Thymus (tissue), 11 donors: Measurements from ENCODE around the gene TMEM213. TPM values are rescaled to one million over a fixed set of nuclear protein-coding genes. Genes with fewer than 3 reads are reported as not detected.

Source experiments
- DNase-seq, 9 donors: peaks; one replicate each; pipeline ENCODE4 v3.0.0-alpha.2; 2013; ENCODE audit warnings: low spot score in 9 of 9, low read depth in 6 of 9, missing footprints in 1 of 9
- H3K27ac ChIP-seq, 2 donors: one replicate each; pipeline ENCODE4 v1.5.1; 2013; ENCODE audit warnings: control low read depth in 1 of 2, low read depth in 1 of 2, low read length in 1 of 2, mild to moderate bottlenecking in 1 of 2, moderate library complexity in 1 of 2
- H3K27me3 ChIP-seq, 2 donors: one replicate each; pipeline ENCODE4 v1.5.1; 2013; ENCODE audit warnings: low read length in 1 of 2; ENCODE audit not compliant: control insufficient read depth in 2 of 2, insufficient read depth in 1 of 2
- H3K36me3 ChIP-seq, 2 donors: one replicate each; pipeline ENCODE4 v1.5.1; 2013; ENCODE audit warnings: low read length in 1 of 2, mild to moderate bottlenecking in 1 of 2, moderate library complexity in 1 of 2; ENCODE audit not compliant: control insufficient read depth in 2 of 2, insufficient read depth in 2 of 2
- H3K4me1 ChIP-seq, 2 donors: one replicate each; pipeline ENCODE4 v1.5.1; 2013; ENCODE audit warnings: low read length in 2 of 2; ENCODE audit not compliant: control insufficient read depth in 2 of 2, insufficient read depth in 2 of 2
- H3K4me3 ChIP-seq, 2 donors: one replicate each; pipeline ENCODE4 v1.5.1; 2013; ENCODE audit warnings: low read length in 2 of 2, control low read depth in 1 of 2, mild to moderate bottlenecking in 1 of 2
- H3K9me3 ChIP-seq, 2 donors: one replicate each; pipeline ENCODE4 v1.5.1; 2013; ENCODE audit warnings: low read length in 1 of 2, mild to moderate bottlenecking in 1 of 2; ENCODE audit not compliant: control insufficient read depth in 2 of 2, insufficient read depth in 1 of 2
- WGBS: extraction: QIAGEN DNeasy Blood & Tissue Kit; methylation state at CpG from one replicate; pipeline ENCODE4 v1.1.7; 2013; 5-methylcytosine and 5-hydroxymethylcytosine counted together
- polyA plus RNA-seq: library from polyadenylated mRNA; stranded (reverse); fragments of 200-250 nt; gene quantifications from one replicate; pipeline ENCODE4 v1.2.3, GENCODE V29; 2013
- total RNA-seq: library from RNA; stranded (reverse); fragments of 120-200 nt; gene quantifications from one replicate; pipeline ENCODE4 v1.2.4, GENCODE V29; 2013
- donor health status: healthy.

The TMEM213 gene
- total and polyA plus RNA-seq, 2 donors = 0.05 to 0.25 TPM

- H3K27ac ChIP-seq = no peak overlapping the region
- peaks cover 0 to 3% of the 10 kb centered on the region in 2 donors for H3K9me3 ChIP-seq
- DNase-seq = no peak
- peaks cover 4 to 6% of the 10 kb centered on the region in 2 donors for H3K4me1 ChIP-seq
- no peaks in the 10 kb centered on the region for H3K36me3 ChIP-seq
- no peaks in the 10 kb centered on the region for H3K27me3 ChIP-seq
- no peak overlapping the region for H3K4me3 ChIP-seq
- WGBS = 97% methylated on average over 9 of the region's 9 CpGs
Measured at GRCh38 chr7:138863931-138864330, 66.1 kb downstream of the TMEM213 start.

- 98% methylated on average over 3 of the region's 3 CpGs for WGBS
- Histone ChIP-seq H3K9me3 (peaks cover 0 to 3% of the 10 kb centered on the region in 2 donors), H3K27ac (no peak overlapping the region), H3K36me3 (no peaks in the 10 kb centered on the region), H3K4me1 (peaks cover 4 to 6% of the 10 kb centered on the region in 2 donors), H3K27me3 (no peaks in the 10 kb centered on the region), H3K4me3 (no peak overlapping the region)
- DNase-seq = no peak
Measured at GRCh38 chr7:138864667-138865066, 66.9 kb downstream of the TMEM213 start.

DNA sequence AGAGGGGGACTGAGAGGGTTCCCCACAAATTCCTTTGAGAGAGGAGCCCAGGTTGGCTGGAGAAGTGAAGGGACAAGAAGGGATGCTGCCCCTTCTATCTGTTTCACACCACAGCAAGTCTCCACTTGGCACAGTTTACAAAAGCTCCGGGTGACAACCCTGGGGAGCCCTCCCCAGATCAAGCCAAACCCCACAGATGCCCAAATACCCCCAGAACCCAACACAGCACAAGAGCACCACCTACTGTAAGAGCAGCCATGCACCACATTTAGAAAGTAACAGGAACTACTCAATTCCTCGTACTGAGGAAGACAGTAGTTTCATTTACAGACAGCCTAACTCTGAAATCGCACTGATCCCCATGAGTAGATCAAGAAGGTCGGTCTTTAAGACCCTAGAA is 68.0 kb downstream of the TMEM213 start:
- peak; percentile 18 to 82 (median 52) for DNase-seq
- Histone ChIP-seq H3K4me3 (no peak overlapping the region), H3K4me1 (peaks cover 4 to 6% of the 10 kb centered on the region in 2 donors), H3K36me3 (no peaks in the 10 kb centered on the region), H3K27ac (no peak overlapping the region), H3K27me3 (no peaks in the 10 kb centered on the region), H3K9me3 (peaks cover 0 to 3% of the 10 kb centered on the region in 2 donors)
- whole genome bisulfite sequencing = 60% methylated on average over 4 of the region's 4 CpGs

DNA sequence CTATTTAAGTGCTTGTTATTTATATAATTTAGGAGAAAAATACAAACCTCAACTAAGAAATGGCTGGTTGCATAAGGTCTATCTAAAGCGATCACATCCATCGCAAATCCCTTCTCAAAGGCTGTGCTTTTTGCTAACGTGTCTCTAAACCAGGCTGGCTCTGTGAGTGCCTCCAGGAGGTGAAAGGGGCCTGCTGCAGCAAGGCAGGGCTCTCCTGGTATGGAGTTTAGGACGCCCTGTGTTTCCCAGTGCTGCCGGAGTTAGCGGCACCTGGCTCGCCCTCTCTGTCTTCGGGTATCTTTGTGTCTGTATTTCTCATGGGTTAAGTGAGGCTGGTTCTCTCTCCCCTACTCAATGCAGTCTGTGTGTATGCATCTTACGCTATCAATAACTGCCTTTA is 68.6 kb downstream of the TMEM213 start:
- WGBS = 97% methylated on average over 9 of the region's 9 CpGs
- DNase-seq = no peak
- H3K4me1 ChIP-seq = peaks cover 4 to 6% of the 10 kb centered on the region in 2 donors
- H3K27ac ChIP-seq = no peak overlapping the region
- peaks cover 0 to under 1% of the 10 kb centered on the region in 2 donors for H3K9me3 ChIP-seq
- H3K27me3 ChIP-seq = no peaks in the 10 kb centered on the region
- no peaks in the 10 kb centered on the region for H3K36me3 ChIP-seq
- no peak overlapping the region for H3K4me3 ChIP-seq

- Histone ChIP-seq H3K9me3 (no peaks in the 10 kb centered on the region), H3K27ac (no peak overlapping the region), H3K27me3 (no peaks in the 10 kb centered on the region), H3K36me3 (no peaks in the 10 kb centered on the region), H3K4me3 (no peak overlapping the region), H3K4me1 (peaks cover 4 to 6% of the 10 kb centered on the region in 2 donors)
- WGBS = 98% methylated on average over 19 of the region's 19 CpGs
- no peak for DNase-seq
Measured at GRCh38 chr7:138867744-138868143, 70.0 kb downstream of the TMEM213 start.

- H3K27ac ChIP-seq = no peak overlapping the region
- H3K36me3 ChIP-seq = no peaks in the 10 kb centered on the region
- no peak overlapping the region for H3K4me3 ChIP-seq
- no peaks in the 10 kb centered on the region for H3K9me3 ChIP-seq
- no peak for DNase-seq
- H3K4me1 ChIP-seq = peaks cover 4 to 6% of the 10 kb centered on the region in 2 donors
- 97% methylated on average over 14 of the region's 14 CpGs for WGBS
- H3K27me3 ChIP-seq = no peaks in the 10 kb centered on the region
Measured at GRCh38 chr7:138868711-138869110, 70.9 kb downstream of the TMEM213 start.

- Histone ChIP-seq H3K9me3 (no peaks in the 10 kb centered on the region), H3K36me3 (no peaks in the 10 kb centered on the region), H3K27me3 (no peaks in the 10 kb centered on the region), H3K4me3 (no peak overlapping the region), H3K27ac (no peak overlapping the region), H3K4me1 (peaks cover 4 to 6% of the 10 kb centered on the region in 2 donors)
- DNase-seq = no peak
- WGBS = 98% methylated on average over 30 of the region's 30 CpGs
Measured at GRCh38 chr7:138869353-138869752, 71.6 kb downstream of the TMEM213 start.

DNA sequence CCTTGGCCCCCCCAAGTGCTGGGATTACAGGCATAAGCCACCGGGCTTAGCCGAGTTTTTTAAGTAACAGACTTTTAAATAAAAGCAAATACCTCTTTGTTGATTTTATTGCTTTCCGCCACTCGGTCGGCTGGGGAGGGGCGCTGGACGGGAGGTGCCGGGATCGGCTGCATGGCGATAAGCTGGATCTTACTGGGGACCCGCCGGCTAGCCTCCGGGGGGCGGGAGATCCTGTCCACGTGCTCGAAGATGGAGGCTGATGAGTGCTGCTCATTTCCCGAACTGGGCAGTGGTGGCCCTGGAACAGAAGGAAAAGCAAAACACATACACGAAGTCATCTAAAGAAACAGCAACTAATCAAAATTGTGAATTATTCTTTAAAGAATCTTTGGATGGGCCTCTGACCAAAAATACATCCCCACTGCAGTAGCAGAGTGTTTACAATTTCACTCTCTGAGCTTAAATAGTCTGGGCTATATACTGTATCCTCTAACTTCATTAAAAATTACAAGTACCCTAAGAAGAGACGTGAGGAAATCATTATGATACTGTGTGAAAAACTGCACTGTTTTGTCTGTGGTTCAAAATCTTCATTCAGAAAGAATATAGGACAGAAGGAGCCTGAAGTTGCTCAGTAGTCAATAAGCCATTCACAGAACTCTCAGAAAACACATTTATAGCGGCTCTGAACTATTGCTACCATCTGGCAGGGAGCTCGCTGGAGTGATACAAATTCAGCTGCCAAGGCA is 73.4 kb downstream of the TMEM213 start:
- Histone ChIP-seq H3K9me3 (no peaks in the 10 kb centered on the region), H3K4me1 (peaks cover 3 to 6% of the 10 kb centered on the region in 2 donors), H3K27me3 (no peaks in the 10 kb centered on the region), H3K36me3 (no peaks in the 10 kb centered on the region), H3K4me3 (no peak overlapping the region), H3K27ac (no peak overlapping the region)
- no peak for DNase-seq
- 98% methylated on average over 21 of the region's 21 CpGs for WGBS

- no peak overlapping the region for H3K4me3 ChIP-seq
- no peaks in the 10 kb centered on the region for H3K9me3 ChIP-seq
- H3K27me3 ChIP-seq = no peaks in the 10 kb centered on the region
- H3K36me3 ChIP-seq = no peaks in the 10 kb centered on the region
- H3K27ac ChIP-seq = no peak overlapping the region
- DNase-seq = no peak
- peaks cover 3 to 8% of the 10 kb centered on the region in 2 donors for H3K4me1 ChIP-seq
- 96% methylated on average over 5 of the region's 5 CpGs for WGBS
Measured at GRCh38 chr7:138871814-138872090, 74.0 kb downstream of the TMEM213 start.
